HepG2 (cell line): ENCODE results near the gene MAP1LC3A. TPM values are rescaled to one million over a fixed set of nuclear protein-coding genes. Genes with fewer than 3 reads are reported as not detected.

Experiments
- ATAC-seq: fragments of 200-7000 bp; cut with Tn5 transposase; 3 replicates; pipeline ENCODE4 v1.9.1; 2020; ENCODE audit warnings: mild to moderate bottlenecking, moderate library complexity
- BruUV-seq: library from RNA; stranded (reverse); fragments of 400-500 nt; replicated peaks from 2 replicates; lab custom pipeline; 2021; lab: Mats Ljungman, UMichigan
- CTCF ChIA-PET: fragments of 300-600 bp; formaldehyde crosslinking; extraction: SDS; loops from one replicate; lab custom pipeline; 2021; ENCODE audit warnings: low total read pairs, inconsistent platforms, low intra/inter-chr PET ratio; lab: Yijun Ruan, JAX
- POLR2A ChIA-PET: fragments of 350-600 bp; sonication (Branson Sonifier 250); formaldehyde crosslinking; loops from one replicate; lab custom pipeline; 2020; ENCODE audit warnings: antibody characterized with exemption, inconsistent platforms; lab: Yijun Ruan, JAX
- DNase-seq: peaks from one replicate; pipeline ENCODE4 v3.0.0-alpha.2; 2015; ENCODE audit warnings: low spot score
- FAIRE-seq: peaks from 3 replicates; lab custom pipeline; 2011; peaks lifted over from hg19 to GRCh38; lab: Jason Lieb, UNC
- H2AFZ ChIP-seq: one replicate; pipeline ENCODE4 v1.6.1; 2011; ENCODE audit warnings: low read length, inconsistent platforms
- H3K27ac ChIP-seq: fragments of 300-600 bp; 3 replicates; pipeline ENCODE4 v1.8.0; 2011; ENCODE audit warnings: mixed run types, mild to moderate bottlenecking, mixed read lengths, low read length, inconsistent platforms; ENCODE audit not compliant: insufficient read depth; ENCODE audit errors: extremely low read length
- H3K27me3 ChIP-seq, 2 experiments: fragments of 200-600 bp in 1 of 2; 2 replicates in 1 of 2; 3 replicates in 1 of 2; pipeline versions ENCODE4 v1.6.0 to v1.8.0; 2011; ENCODE audit warnings: low read length in 2 of 2, mild to moderate bottlenecking in 2 of 2, moderate library complexity in 2 of 2, inconsistent platforms in 1 of 2; ENCODE audit not compliant: insufficient read depth in 2 of 2, control insufficient read depth in 1 of 2
- H3K36me3 ChIP-seq, 2 experiments: fragments of 200-600 bp in 1 of 2; replicated peaks in 1 of 2; 2 replicates in 1 of 2; 3 replicates in 1 of 2; pipeline versions ENCODE4 v1.5.1 to v1.8.0; 2011; ENCODE audit warnings: low read length in 2 of 2, inconsistent platforms in 1 of 2; ENCODE audit not compliant: insufficient read depth in 2 of 2, control insufficient read depth in 1 of 2
- H3K4me1 ChIP-seq: 2 replicates; pipeline ENCODE4 v1.5.1; 2012; ENCODE audit warnings: low read length, inconsistent platforms; ENCODE audit not compliant: insufficient read depth
- H3K4me2 ChIP-seq: 2 replicates; pipeline ENCODE4 v1.6.0; 2011; ENCODE audit warnings: low read depth, low read length, inconsistent platforms
- H3K4me3 ChIP-seq, 3 experiments: fragments of 200-600 bp in 1 of 3; sonication (generic), shearing (Covaris generic) in 1 of 3; replicated peaks in 1 of 3; 2 replicates each; pipeline ENCODE4 v1.5.1; 2011 to 2016; ENCODE audit warnings: low read length in 3 of 3, inconsistent platforms in 2 of 3, low read depth in 2 of 3, mild to moderate bottlenecking in 2 of 3, control low read depth in 1 of 3, mixed read lengths in 1 of 3; ENCODE audit not compliant: insufficient read depth in 1 of 3
- H3K79me2 ChIP-seq: one replicate; pipeline ENCODE4 v1.6.1; 2011; ENCODE audit warnings: low read length, inconsistent platforms; ENCODE audit not compliant: insufficient read depth
- H3K9ac ChIP-seq: 2 replicates; pipeline ENCODE4 v1.6.0; 2011; ENCODE audit warnings: mild to moderate bottlenecking, low read depth, low read length, inconsistent platforms; ENCODE audit not compliant: insufficient read depth
- H3K9me3 ChIP-seq: 2 replicates; pipeline ENCODE4 v1.5.1; 2012; ENCODE audit warnings: mild to moderate bottlenecking, low read length
- H4K20me1 ChIP-seq: 2 replicates; pipeline ENCODE4 v1.6.0; 2011; ENCODE audit warnings: inconsistent platforms, mild to moderate bottlenecking, low read length, moderate library complexity; ENCODE audit not compliant: insufficient read depth
- KLF13 ChIP-seq: sonication (generic); formaldehyde crosslinking; IDR thresholded peaks from 2 replicates; pipeline ENCODE4 v1.4.0; 2020; ENCODE audit warnings: mild to moderate bottlenecking, missing genetic modification reagents
- SMAD3 ChIP-seq: sonication (generic); formaldehyde crosslinking; IDR thresholded peaks from 2 replicates; pipeline ENCODE4 v1.4.0; 2020; ENCODE audit warnings: missing genetic modification reagents
- TBX2 ChIP-seq: sonication (generic); formaldehyde crosslinking; IDR thresholded peaks from 2 replicates; pipeline ENCODE4 v1.5.0; 2020; ENCODE audit warnings: missing genetic modification reagents, mild to moderate bottlenecking, borderline replicate concordance
- WGBS: methylation state at CpG from one replicate; pipeline ENCODE4 v1.1.6; 2017; ENCODE audit warnings: low lambda C conversion rate; 5-methylcytosine and 5-hydroxymethylcytosine counted together
- in situ Hi-C: cut with HindIII; loops from 2 replicates; pipeline ENCODE4 v1.10.0; 2017; ENCODE audit warnings: low pct_unique_long_range_greater_than_20kb; ENCODE audit not compliant: extremely low pct_ligation_motif_present
- intact Hi-C: fragments of 100-400 bp; cut with micrococcal nuclease; formaldehyde crosslinking; loops from one replicate; pipeline ENCODE4 v1.10.0; 2022; ENCODE audit not compliant: unreplicated experiment
- polyA plus RNA-seq, 8 experiments: library from polyadenylated mRNA; depleted of rRNA in 3 of 8; stranded (reverse) in 7 of 8; unstranded in 1 of 8; fragments of >200 nt; fragmentation: Illumina TruSeq in 4 of 8; extraction: Trizol in 4 of 8; gene quantifications; 2 replicates each; pipeline versions ENCODE4 v1.2.1 to v1.2.3, GENCODE V29; 2011 to 2016; ENCODE audit warnings: low read depth in 4 of 8, missing spikeins in 1 of 8, mixed read lengths in 1 of 8; ENCODE audit not compliant: insufficient read depth in 1 of 8
- total RNA-seq, 5 experiments: library from RNA; depleted of rRNA; stranded (reverse); fragments of >200 nt; fragmentation: Illumina TruSeq; extraction: Trizol; gene quantifications; 2 replicates each; pipeline ENCODE4 v1.2.3, GENCODE V29; 2016; ENCODE audit warnings: low read depth in 1 of 5
- TF ChIP-seq, protein P1 (sequence below): sonication (generic); formaldehyde crosslinking; IDR thresholded peaks from 2 replicates; pipeline ENCODE4 v1.9.0; 2022; ENCODE audit warnings: missing genetic modification reagents, mild to moderate bottlenecking, borderline replicate concordance

Gene MAP1LC3A
- total and polyA plus RNA-seq, 2 of the 13 experiments (the other 11 are each of a cell fraction or from before 2014, with no cell fraction given), result not detected

DNA sequence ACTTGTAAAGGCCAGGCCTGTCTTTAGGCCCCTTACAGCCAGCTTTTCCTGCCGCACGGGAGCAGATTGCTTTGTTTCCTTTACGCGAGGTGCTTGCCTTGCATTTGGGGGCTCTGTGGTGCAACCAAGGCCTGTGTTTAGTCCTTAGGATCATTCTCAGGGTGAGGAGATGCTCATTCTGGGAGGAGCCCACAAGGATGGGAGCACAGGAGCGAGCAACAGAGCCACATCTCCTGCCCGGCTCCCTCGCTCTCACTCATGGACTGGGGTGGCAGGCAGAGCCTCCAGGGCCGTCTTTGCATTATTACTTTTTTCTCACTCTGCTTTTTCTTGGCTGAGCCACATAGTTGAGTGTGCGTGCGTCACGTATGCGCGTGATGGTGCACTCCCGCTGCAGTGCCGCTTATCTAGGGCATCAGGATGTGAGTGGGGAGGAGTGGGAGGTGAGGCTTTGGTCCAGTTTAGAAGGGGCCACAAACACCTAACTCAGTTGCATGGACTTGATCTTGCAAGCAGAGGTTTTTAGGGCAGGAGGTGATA lies 23.1 kb upstream of the MAP1LC3A start:
- 96% methylated on average over 15 of the region's 15 CpGs for WGBS
- in situ Hi-C loops, result loop anchor here (5.0 kb wide), 1 partner anchor 177 kb away; no protein-coding TSS in a partner anchor
- BruUV-seq, result no TSS peak
- no peaks in the 10 kb centered on the region for H3K27me3 ChIP-seq
- ATAC-seq (no peak), DNase-seq (no peak), FAIRE-seq (no peak)
- H3K79me2 ChIP-seq, result peaks cover 11% of the 10 kb centered on the region
- no peaks in the 10 kb centered on the region for H3K9me3 ChIP-seq
- H3K4me2 ChIP-seq, result no peak overlapping the region
- intact Hi-C loops, result loop anchor here (5.0 kb wide), 1 partner anchor 172 kb away; no protein-coding TSS in a partner anchor
- no peak overlapping the region for H3K4me3 ChIP-seq
- no peak overlapping the region for H3K27ac ChIP-seq
- no peak overlapping the region for H3K9ac ChIP-seq
- H3K36me3 ChIP-seq, result peaks cover 62 to 89% of the 10 kb centered on the region in 2 experiments
- no peaks in the 10 kb centered on the region for H3K4me1 ChIP-seq
- ChIA-PET POLR2A (no interaction called here), CTCF (no interaction called here)
- peaks cover 8% of the 10 kb centered on the region; the same call in 1 of the 2 replicates for H4K20me1 ChIP-seq
- TF ChIP-seq, protein P1, sequence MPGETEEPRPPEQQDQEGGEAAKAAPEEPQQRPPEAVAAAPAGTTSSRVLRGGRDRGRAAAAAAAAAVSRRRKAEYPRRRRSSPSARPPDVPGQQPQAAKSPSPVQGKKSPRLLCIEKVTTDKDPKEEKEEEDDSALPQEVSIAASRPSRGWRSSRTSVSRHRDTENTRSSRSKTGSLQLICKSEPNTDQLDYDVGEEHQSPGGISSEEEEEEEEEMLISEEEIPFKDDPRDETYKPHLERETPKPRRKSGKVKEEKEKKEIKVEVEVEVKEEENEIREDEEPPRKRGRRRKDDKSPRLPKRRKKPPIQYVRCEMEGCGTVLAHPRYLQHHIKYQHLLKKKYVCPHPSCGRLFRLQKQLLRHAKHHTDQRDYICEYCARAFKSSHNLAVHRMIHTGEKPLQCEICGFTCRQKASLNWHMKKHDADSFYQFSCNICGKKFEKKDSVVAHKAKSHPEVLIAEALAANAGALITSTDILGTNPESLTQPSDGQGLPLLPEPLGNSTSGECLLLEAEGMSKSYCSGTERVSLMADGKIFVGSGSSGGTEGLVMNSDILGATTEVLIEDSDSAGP, result 0 out of 2 replicates have a peak, but pooled peaks have one; percentile 20
- no peak for TF ChIP-seq KLF13
- no peak overlapping the region for H2AFZ ChIP-seq

DNA sequence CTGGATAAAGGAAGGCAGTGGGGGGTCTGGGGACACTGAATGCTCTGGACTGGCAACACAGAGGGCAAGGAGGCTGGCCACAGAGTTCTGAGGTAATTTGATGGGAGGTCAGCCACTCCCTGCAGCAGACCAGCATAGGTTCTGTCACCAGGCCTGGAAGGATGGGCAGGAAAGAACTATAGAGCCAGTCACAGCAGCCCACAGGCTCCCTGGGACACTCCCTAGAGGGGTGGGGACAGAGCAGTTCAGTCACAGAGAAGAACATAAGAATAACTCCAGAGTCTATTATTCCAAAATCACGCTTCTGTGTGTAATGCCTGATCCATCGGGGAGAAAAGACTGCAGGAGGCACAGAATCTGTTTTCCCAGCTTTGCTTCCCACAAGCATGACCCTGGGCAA lies 22.7 kb upstream of the MAP1LC3A start:
- no peaks in the 10 kb centered on the region for H3K9me3 ChIP-seq
- 0 out of 2 replicates have a peak, but pooled peaks have one; percentile 20 for TF ChIP-seq TBX2 (CRISPR knock-in tag)
- no peak for TF ChIP-seq SMAD3 (CRISPR knock-in tag)
- ChIA-PET CTCF (no interaction called here), POLR2A (no interaction called here)
- TSS peak; percentile 44 for BruUV-seq
- in situ Hi-C loops, result loop anchor here (5.0 kb wide), 1 partner anchor 176 kb away; no protein-coding TSS in a partner anchor
- ATAC-seq (no peak), FAIRE-seq (no peak), DNase-seq (no peak)
- 91% methylated on average over 2 of the region's 2 CpGs for WGBS
- no peak overlapping the region for H3K9ac ChIP-seq
- H3K4me3 ChIP-seq, result no peak overlapping the region
- H3K4me1 ChIP-seq, result no peaks in the 10 kb centered on the region
- no peak overlapping the region for H2AFZ ChIP-seq
- intact Hi-C loops, result loop anchor here (5.0 kb wide), 1 partner anchor 171 kb away; no protein-coding TSS in a partner anchor
- peaks cover 9% of the 10 kb centered on the region for H3K79me2 ChIP-seq
- H3K27ac ChIP-seq, result no peak overlapping the region
- H3K36me3 ChIP-seq, result peaks cover 62 to 89% of the 10 kb centered on the region in 2 experiments
- H4K20me1 ChIP-seq, result peaks cover 8% of the 10 kb centered on the region; the same call in 1 of the 2 replicates
- no peaks in the 10 kb centered on the region for H3K27me3 ChIP-seq
- H3K4me2 ChIP-seq, result no peak overlapping the region
